Stimulated activated CD4-positive, alpha-beta T cell treated with anti-CD3 and anti-CD28 coated beads, Interleukin-1b, Interleukin-23, amount 100 ng/mL, for 24 hours (primary cell): Measurements from ENCODE around the gene ANO9.
"Not testable (repeated sequence)": the region's sequence is repeated elsewhere in the genome, so short reads cannot be mapped to it uniquely, and the experiment has no call there.

Source experiments
- DNase-seq, 4 experiments: peaks; one replicate each; pipeline ENCODE4 v3.0.0-alpha.2; 2020; ENCODE audit warnings: low read depth in 4 of 4, low spot score in 1 of 4

The ANO9 gene

DNA sequence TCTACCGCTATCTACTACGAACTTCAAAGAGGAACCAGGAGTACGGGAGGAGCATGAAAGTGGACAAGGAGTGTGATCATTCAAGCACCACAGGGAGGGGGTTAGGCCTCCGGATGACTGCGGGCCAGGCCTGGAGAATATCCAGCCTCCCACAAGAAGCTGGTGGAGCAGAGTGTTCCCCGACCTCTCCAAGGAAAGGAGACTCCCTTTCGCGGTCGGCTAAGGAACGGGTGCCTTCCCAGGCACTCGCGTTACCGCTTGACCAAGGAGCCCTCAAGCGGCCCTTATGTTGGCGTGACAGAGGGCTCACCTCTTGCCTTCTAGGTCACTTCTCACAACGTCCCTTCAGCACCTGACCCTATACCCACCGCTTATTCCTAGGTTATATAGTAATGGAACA lies 52.4 kb downstream of the ANO9 start:
- not testable (repeated sequence) for DNase-seq

DNA sequence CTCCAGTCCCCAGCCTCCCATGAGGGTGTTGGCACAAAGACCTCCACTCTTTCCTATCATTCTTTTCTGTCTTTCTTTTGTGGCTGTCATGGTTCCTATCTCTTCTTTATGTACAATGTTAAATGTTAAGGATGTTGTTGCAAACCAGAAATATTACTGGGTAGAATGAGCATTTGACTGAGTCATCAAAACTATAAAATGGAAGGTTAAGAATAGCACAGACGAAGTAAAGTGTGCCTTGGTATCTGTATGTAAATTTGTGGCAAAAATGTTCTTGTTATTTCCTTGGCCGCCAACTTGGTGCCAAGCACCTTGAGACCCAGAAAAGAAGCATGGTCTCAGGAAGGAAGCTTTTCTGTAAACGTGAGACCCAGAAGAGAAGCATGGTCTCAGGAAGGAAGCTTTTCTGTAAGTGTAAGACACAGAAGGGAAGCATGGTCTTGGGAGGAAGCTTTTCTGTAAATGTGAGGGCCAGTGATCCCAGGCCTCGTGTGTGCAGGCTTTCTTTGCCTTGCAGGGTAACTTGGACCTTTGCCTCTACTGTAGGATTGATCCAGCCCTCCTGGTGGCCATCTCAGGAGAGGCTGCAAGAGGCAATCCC lies 54.5 kb downstream of the ANO9 start:
- no peak for DNase-seq

DNA sequence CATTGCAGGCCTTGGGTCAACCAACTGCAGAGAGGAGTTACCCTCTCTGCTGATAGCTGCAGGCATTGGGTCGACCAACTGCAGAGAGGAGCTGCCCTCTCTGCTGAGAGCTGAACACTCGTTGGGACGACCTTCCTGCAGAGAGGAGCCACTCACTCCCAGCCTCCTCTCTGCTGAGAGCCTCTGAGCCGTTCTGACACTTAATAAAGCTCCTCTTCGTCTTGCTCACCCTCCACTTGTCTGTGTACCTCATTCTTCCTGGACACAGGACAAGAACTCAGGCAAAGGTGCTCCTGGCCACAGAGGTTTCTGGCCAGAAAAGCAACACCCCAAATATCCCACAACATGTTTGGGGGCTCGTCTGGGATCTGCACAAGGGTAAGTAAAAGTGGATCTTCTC lies 55.3 kb downstream of the ANO9 start:
- no peak for DNase-seq

DNA sequence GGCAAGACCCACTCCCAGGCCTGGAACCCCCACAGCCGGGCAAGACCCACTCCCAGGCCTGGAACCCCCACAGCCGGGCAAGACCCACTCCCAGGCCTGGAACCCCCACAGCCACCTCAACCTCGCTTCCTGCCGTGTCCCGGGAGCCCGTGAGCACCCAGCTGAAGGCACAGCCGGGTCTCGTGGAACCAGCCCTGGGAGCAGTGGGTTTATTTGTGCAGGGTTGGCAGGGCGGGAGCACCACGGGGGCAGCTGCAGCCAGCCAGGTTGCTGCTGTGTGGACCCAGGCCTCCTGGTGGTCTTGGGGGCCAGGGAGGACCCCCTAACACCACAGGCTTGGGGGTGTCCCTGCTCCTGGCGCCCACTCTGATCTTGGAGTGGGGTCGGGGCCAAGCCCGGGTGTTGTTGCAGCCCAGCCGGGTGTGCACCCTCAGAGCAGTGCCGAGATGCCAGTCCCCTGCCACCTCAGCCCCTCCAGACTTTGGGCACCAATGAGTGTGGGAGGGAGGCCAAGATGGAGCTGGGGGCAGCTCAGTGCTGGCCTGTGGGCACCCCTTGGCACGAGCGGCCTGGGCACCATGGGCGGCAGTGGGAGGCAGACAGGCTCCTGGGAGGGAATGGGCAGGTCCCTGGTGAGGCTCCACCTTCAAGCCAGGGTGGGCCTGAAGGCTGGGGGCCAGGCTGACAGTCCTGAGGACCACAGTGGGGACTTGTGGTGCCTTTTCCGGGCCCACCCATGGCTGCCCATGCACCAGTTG lies 56.0 kb downstream of the ANO9 start:
- DNase-seq: no peak

DNA sequence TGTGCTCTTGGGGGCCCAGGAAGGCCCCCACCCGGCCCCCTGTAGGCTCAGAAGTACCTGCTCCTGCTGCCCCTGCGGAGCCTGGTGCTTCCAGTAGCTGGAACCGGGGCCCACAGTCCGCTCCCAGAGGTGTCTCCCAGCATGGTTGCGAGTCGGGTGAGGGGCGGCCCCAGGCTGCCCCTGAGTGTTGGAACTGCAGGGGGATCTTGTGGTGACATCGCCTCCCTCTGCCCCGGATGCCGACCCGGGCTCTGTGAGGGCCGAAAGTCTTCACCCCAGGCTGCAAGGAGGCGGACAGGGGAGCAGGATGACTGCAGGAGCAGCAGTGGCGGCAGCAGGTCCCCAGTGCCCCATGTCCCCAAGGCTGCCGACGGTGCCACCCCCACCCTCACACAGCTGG lies 57.3 kb downstream of the ANO9 start:
- no peak for DNase-seq

DNA sequence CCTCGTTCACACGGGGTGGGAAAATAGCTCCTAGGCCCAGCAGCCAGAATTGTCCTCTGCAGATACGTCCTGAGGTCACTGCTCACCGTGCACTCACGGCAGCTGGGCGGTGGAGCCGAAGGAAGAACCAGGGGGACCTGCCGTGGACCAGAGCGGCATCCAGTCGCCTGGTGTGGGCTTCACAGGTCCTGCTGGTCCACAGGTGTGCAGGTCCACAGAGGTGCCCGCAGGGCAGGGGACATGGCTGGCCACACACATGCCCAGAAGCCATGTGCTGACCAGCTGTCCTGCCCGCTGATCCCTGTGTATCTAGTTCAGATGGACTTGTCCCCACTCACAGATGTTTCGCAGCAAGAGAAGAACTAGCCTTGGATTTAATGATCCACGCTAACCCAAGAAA lies 58.4 kb downstream of the ANO9 start:
- DNase-seq: no peak

DNA sequence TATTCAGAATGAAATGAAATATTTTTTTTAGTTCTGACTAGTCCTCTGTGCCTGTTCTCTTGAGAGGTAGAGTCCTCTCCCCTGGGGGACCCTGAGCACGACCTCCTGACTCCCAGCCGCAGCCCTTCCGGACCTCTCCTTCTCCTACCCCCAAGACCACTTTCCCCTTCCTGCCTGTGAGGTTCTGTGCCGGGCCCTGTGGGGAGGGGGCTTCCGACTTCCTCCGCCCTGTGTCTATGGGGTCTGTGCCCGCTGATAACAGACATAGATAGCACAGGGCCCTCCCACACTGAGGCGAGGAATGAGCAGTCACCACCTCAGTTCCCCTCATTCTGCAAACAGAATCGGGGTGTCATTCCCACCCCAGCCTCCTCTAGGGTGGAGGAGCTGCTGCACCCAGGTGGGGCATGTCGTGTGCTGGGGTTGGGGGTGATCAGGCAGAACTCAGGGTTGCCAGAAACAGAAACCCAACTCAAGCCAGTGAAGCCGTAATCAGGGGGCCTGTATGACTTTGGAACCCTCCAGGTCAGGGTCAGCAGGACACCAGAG lies 59.7 kb downstream of the ANO9 start:
- DNase-seq: no peak

DNA sequence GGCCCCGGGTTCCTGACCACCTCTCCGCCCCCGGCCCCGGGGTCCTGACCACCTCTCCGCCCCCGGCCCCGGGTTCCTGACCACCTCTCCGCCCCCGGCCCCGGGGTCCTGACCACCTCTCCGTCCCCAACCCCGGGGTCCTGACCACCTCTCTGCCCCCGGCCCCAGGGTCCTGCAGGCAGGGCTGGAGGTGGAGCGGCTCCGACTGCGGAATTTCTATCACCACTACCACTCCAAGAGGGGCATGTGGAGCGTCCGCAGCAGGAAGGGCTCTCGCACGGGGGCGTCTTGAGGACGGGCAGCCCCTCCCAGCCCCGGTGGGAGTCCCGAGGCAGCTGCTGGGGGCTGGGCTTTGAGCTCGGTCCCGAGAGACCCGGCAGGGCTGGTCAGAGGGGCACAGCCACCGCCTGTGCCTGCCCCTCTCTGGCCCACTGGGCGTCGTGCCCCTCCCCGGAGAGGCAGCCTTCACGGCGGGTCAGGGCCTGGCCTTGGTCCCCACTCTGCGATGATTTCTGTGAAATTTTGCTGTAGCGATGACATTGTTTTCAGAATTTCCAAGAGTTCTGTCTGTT lies 60.2 kb downstream of the ANO9 start:
- DNase-seq: no peak

DNA sequence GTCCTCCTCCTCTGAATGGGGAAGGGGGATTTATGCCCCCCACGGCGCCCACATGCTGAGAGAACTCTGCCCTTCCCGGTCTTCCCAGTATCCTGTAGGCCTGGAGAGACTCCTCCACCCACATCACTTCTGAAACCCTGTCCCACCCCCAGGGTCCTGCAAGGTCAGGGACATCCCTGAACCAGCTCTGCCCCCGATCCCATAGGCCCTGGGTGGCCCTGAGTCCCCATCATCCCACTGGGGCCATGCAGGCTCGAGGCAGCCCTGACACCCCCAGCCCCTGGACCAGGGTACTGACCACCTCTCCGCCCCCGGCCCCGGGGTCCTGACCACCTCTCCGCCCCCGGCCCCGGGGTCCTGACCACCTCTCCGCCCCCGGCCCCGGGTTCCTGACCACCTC lies 60.8 kb downstream of the ANO9 start:
- DNase-seq: no peak

DNA sequence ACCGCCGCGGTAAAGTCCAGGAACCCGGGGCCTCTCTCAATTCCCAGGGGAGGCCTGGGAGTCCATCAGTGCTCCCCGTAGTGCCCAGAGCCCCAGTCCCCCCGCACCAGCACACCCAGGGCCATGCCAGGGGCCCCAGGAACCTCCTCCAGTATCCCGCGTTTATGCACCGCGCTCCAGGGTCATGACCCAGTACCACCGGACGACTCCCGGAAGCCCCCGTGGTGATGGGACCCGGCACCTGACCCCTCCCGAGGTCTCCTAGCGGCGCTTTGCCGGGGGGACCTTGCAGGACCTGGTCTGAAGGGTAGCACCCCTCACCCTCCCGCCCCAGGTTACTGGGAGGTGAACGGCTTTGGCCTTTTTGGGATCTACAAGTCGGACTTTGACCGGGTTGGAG lies 61.3 kb downstream of the ANO9 start:
- DNase-seq: no peak

DNA sequence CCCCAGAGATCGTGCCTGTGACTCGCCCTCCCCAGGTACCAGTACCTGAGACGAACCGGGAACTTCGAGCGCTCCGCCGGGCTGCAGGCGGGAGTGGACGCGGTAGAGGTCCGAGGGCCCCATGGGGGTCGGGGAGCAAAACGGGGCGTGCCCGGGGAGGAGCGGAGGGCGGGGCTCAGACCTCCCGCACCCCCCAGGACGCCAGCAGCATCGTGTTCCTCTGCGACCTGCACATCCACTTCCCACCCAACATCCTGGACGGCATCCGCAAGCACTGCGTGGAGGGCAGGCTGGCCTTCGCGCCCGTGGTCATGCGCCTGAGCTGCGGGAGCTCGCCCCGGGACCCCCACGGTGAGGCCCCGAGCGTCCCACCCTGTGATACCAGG lies 61.7 kb downstream of the ANO9 start:
- no peak for DNase-seq

DNA sequence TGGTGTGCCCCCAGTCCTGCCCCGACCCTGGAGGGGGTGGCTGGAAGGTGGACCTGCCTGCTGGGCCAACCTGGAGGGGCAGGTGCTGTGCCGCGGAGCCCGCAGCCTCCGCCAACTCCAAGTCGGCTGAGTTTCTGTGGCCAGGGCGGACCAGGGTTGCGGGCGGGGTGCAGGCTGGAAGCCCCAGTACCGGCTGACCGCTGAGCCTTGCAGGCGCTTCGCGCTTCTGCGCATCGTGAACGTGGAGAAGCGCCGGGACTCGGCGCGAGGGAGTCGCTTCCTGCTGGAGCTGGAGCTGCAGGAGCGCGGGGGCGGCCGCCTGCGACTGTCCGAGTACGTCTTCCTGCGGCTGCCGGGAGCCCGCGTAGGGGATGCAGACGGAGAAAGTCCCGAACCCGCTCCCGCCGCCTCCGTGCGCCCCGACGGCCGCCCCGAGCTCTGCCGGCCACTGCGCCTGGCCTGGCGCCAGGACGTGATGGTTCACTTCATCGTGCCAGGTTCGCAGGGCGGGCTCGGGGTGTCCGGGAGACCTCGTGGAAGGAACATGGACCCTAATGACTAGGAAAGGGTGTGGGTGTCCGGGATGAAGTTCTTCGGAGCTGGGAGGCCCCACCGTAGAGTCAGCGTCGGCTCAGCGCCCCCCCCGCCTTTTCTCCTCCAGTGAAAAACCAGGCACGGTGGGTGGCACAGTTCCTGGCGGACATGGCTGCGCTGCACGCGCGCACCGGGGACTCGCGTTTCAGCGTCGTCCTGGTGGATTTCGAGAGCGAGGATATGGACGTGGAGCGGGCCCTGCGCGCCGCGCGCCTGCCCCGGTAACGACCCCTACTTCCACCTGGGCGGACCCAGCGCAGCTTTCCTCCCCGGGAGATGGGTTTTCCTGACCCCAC lies 62.4 kb downstream of the ANO9 start:
- no peak for DNase-seq

DNA sequence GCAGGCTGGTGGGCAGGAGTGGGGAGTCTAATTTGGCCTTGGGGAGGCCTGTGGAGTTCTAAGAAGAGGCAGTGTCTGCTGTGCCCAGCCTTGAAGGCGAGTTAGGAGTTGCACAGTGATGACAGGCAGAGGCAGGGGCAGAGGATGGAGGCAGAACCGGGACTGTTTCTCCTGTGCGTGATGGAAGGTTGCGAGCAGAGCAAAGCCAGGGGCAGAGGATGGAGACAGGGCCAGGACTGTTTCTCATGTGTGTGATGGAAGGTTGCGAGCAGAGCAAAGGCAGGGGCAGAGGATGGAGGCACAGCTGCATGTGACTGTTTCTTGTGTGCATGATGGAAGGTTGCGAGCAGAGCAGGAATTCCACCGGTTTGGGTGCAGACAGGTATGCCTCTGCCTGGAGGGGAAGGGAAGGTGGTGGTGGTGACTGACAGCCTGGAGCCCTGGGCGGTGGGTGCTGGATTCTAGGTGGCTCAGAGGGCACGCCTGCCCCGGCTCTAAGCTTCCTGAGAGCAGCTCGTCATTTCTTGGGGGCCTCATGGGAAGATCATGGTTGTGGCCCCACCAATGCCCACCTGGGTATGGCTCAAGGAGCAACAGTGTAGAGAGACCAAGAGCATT lies 63.8 kb downstream of the ANO9 start:
- DNase-seq: no peak

DNA sequence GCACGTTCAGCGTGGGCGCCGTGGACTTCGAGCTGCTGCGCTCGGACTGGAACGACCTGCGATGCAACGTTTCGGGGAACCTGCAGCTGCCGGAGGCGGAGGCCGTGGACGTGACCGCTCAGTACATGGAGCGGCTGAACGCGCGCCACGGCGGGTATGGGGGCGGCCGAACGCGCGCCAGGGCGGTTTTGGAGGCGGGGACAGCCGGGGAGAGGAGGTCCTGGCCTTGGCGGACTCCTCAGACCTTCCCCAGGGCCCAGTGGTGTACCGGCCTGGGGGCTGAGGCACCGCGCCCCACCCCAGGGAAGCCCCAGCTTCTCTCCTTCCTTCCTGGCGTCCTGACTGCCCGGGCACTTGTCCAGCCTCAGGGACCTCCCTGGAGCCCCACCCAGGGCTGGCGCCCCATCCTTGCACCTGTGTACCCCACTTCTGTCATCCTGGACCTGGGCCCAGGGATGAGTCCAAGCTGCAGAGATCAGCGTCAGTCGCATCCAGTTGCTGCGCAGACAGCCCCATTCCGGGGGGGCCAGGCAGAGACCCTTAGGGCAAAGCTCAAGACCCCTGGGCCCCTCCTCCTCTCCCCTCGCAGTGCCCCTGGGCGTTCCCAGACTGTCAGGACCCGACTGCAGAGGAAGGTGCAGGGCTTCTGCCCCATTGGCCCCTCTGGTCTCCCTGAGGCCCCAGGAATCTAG lies 64.5 kb downstream of the ANO9 start:
- no peak for DNase-seq

DNA sequence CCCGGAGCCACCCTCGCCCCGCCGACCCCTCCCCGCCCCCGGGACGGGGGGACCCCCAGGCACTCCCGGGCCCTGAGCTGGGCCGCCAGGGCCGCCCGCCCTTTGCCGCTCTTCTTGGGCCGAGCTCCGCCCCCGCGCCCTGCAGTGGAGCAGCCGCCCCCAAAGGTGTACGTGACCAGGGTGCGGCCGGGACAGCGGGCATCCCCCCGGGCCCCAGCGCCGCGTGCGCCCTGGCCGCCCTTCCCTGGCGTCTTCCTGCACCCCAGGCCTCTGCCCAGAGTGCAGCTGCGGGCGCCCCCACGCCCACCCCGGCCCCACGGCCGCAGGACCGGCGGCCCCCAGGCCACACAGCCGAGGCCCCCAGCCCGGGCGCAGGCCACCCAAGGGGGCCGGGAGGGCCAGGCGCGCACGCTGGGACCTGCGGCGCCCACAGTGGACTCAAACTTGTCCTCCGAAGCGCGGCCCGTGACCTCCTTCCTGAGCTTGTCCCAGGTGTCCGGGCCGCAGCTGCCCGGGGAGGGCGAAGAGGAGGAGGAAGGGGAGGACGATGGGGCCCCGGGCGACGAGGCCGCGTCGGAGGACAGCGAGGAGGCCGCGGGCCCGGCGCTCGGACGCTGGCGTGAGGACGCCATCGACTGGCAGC lies 65.2 kb downstream of the ANO9 start:
- DNase-seq: no peak

DNA sequence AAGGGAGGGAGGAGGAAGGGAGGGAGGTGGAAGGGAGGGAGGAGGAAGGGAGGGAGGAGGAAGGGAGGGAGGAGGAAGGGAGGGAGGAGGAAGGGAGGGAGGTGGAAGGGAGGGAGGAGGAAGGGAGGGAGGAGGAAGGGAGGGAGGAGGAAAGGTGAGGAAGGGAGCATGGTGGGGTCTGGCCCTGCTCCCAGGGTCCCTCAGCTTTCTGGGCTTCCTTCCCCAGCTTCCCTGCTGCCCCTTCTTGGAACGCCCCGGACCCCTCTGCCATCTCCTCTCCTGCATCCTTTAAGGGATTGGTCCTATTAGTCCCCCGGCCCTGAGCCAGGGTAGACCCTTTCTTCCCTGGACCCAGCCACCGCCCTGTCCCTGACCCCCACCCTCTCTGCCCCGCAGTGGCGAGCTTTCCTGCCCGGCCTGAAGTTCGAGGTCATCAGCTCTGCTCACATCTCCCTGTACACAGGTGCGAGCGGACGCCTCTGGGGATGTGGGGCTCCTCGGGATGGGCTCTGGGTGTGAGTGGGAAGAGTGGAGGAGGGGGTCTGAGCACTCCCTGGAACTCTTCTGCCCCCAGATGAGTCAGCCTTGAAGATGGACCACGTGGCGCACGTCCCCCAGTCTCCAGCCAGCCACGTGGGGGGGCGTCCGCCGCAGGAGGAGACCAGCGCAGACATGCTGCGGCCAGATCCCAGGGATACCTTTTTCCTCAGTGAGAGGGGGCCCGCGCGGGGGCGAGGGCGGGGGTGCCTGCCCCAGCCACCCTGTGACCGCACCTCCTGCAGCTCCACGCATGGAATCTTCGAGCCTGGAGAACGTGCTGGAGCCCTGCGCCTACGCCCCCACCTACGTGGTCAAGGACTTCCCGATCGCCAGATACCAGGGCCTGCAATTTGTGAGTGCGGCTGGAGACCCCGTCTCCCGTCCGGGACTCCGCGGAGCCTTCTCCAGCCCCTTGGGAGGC lies 66.5 kb downstream of the ANO9 start:
- no peak for DNase-seq

DNA sequence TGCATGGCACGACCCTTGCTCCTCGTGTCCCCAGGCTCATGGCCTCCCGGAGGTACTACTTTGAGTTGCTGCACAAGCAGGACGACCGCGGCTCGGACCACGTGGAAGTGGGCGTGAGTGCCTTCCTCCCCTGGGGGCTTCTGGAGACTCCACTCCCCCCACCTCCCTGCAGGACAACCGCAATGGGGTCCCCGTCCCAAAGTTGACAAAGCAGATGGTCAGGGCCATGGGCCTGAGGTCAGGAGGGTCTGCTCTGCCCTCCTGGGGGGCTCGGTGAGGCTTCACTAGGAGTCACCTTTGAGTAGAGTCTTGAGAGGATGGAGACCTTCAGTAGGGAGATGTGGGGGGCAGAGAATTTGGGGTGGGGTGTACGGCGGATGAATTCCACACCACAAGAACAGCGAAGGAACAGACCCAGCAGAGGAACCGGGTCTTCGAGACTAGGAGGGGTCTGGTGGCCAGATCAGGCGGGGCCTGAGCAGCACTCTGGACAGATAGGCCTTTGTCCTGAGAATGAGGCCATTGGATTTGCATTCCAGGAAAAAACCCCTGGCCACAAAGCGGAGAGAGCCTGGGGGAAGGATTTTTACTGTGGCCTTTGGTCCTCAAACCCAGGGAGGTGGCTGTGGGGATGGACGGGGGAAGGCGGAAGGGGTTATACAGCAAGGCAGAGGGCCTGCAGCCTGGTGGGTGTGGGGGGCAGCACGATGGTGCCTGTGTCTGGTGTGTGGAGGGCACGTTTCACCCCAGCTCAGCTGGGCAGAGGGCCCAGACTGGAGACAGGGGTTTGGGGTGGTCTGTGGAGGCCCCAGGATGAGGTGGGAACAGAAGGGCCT lies 67.9 kb downstream of the ANO9 start:
- DNase-seq: no peak
